ENCODE results near the gene NR3C2.

GRCh38 chr4:148366251-148366650 lies 76.0 kb downstream of the NR3C2 start:
- TF ChIP-seq ZNF8 (CRISPR knock-in tag; IDR thresholded peaks at IDR 0.05) (no peak), ZFP3 (CRISPR knock-in tag; IDR thresholded peaks at IDR 0.05) (no peak), CSDC2 (CRISPR knock-in tag; IDR thresholded peaks at IDR 0.05) (no peak), ZNF70 (CRISPR knock-in tag; IDR thresholded peaks at IDR 0.05) (no peak), RARB (CRISPR knock-in tag; IDR thresholded peaks at IDR 0.05) (no peak)
- TF ChIP-seq, protein P1, sequence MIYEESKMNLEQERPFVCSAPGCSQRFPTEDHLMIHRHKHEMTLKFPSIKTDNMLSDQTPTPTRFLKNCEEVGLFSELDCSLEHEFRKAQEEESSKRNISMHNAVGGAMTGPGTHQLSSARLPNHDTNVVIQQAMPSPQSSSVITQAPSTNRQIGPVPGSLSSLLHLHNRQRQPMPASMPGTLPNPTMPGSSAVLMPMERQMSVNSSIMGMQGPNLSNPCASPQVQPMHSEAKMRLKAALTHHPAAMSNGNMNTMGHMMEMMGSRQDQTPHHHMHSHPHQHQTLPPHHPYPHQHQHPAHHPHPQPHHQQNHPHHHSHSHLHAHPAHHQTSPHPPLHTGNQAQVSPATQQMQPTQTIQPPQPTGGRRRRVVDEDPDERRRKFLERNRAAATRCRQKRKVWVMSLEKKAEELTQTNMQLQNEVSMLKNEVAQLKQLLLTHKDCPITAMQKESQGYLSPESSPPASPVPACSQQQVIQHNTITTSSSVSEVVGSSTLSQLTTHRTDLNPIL (CRISPR knock-in tag; IDR thresholded peaks at IDR 0.05; ENCODE audit: low read depth): no peak
